ENCODE measurements around the gene KAT7.

The KAT7 gene

DNA sequence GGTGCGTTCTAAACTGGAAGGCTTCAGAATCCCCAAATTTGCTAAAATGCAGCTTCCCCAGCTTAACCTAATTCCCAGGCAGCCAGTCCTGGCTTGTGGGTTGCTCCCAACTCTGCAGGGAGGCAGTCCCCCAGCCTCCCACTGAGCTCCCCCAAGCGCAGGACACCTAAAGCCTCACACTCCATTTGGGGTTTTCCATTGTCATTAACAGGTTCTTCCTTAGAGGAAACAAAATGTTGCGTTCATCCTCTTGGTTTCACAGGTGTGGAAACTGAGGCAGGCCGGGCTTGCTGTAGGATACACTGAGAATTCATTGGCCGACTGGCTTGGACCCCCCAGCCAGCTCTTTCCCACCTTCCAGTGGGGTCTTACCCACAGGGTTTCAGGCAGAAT is 61.7 kb downstream of the KAT7 start:
- DNase-seq (ENCODE audit: insufficient read length, low spot score) (no peak), FAIRE-seq (no peak)
- TF ChIP-seq, protein P1, sequence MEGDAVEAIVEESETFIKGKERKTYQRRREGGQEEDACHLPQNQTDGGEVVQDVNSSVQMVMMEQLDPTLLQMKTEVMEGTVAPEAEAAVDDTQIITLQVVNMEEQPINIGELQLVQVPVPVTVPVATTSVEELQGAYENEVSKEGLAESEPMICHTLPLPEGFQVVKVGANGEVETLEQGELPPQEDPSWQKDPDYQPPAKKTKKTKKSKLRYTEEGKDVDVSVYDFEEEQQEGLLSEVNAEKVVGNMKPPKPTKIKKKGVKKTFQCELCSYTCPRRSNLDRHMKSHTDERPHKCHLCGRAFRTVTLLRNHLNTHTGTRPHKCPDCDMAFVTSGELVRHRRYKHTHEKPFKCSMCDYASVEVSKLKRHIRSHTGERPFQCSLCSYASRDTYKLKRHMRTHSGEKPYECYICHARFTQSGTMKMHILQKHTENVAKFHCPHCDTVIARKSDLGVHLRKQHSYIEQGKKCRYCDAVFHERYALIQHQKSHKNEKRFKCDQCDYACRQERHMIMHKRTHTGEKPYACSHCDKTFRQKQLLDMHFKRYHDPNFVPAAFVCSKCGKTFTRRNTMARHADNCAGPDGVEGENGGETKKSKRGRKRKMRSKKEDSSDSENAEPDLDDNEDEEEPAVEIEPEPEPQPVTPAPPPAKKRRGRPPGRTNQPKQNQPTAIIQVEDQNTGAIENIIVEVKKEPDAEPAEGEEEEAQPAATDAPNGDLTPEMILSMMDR (IDR thresholded peaks at IDR 0.05; ENCODE audit: insufficient read depth, missing control alignments) = no peak

DNA sequence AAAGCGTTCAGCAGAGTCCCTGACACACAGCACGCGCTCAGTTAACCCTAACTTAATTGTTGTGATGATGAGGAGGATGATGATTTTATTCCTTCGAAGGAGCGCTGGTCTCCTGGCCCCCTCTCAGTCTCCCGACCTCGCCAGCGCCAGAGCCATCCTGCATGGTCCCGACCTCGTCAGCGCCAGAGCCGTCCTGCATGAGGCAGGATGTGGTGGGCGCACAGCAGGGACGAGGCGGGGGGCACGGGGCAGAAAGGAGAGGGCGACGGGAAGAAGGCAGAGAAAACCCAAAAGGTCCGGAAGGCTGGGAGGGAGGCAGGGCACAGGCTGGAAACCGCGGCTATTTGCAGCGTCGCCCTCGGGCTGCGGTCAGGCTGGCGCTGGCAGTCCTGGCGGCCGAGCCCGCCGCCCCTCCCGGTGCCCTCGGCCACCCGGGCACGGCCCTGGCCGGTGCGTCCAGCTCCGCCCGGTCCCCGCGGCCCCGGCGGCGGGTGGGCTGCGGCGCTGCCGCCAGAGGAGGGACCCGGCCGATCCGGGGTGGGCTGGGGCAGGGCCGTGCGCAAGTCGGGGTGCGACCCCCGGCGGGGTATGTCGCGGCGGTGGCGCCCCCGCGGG is 62.4 kb downstream of the KAT7 start:
- no peak for FAIRE-seq
- TF ChIP-seq, protein P1 (IDR thresholded peaks at IDR 0.05; ENCODE audit: insufficient read depth, missing control alignments) = no peak
- DNase-seq (ENCODE audit: insufficient read length, low spot score) = no peak

DNA sequence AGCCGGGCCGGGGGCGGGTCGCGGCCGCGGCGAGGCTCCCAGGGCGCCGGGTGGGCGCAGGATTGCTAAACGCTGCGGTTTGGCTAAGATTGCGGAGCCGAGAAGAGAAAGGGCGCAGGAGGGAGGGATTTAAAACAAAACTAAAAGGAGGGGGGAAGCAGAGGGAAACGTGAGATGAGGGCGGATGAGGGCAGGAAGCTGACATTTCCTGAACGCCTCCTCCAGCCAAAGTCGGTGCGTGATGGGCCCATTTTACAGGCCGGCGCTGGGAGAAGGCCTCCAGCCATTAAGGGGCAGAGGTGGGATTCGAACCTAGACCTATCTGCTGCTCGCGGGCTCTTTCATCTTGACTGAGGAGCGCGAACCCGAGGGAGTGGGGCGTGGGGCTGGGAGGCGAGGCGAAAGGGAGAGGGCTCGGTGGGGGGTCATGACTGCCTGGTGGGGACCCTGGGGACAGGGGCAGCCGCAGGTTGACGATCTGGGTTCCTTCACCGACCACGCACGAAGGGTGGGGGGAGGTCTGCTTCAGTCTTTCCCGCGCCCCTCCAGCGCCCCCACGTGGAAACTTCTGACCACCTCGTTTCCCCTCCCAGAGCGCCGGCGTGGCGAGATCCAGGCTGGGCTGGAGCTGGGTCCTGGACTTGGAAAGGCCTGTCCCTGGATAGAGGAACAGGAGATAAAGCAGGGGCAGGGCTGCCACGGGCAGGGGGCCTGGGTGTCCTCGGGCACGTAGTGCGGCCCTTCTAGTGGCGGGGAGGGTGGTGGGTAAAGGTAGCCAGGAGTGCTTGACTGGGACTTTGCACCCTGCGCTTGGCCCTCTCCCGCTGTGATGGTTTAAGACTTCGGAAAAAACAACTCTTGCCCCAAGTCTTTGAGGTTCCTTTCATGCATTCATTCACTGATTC is 63.2 kb downstream of the KAT7 start:
- TF ChIP-seq, protein P1 (IDR thresholded peaks at IDR 0.05; ENCODE audit: insufficient read depth, missing control alignments) = peak; percentile 92
- FAIRE-seq (no peak), DNase-seq (ENCODE audit: insufficient read length, low spot score) (peak; percentile 49)

DNA sequence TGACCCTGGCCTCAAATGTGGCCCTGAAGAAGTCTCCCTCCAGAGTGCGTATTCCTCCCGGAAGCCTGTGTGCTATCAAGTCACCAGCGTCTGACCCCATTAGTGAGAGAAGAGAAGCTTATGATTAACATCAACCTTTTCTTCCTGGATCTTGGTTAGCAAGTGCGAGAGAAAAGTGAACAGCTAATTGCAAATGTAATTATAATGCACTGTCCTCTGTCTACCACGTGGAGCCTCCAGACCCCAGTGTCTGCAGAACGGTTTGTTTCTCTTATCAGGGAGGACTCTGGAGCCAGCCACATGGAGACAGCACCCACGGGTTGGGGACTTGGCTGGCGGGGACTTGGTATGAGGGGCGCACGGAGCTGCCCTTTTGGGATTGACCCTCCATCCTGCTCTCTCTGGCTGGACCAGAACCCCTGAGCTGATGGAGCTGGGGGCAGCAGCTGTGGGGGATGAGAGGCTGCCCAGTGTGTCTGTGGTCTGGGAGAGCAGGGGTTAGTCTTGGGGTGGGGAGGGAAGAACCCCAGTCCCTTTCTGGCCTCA is 65.1 kb downstream of the KAT7 start:
- TF ChIP-seq, protein P1 (IDR thresholded peaks at IDR 0.05; ENCODE audit: insufficient read depth, missing control alignments) = no peak
- FAIRE-seq (no peak), DNase-seq (ENCODE audit: insufficient read length, low spot score) (no peak)

DNA sequence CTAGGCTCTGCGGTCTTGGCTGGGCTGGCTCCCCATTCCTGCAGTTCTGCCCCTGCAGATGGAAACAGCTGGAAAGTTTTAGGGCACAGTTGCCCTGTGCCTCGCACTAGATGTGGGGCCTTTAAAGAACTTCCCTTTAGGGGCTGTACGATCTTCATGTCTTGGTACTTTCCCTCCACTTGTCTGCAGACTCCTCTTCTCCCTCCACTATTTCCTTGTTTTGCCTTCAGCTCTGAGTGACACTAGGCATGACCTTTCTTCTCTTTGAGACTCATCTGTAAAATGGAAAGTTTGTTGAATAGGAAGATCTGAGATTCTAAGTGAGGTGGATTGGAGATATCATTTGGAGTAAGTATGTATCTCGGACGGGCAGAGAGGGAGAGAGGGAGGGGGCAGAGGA is 65.6 kb downstream of the KAT7 start:
- TF ChIP-seq, protein P1 (IDR thresholded peaks at IDR 0.05; ENCODE audit: insufficient read depth, missing control alignments) = no peak
- no peak for DNase-seq (ENCODE audit: insufficient read length, low spot score)
- no peak for FAIRE-seq

DNA sequence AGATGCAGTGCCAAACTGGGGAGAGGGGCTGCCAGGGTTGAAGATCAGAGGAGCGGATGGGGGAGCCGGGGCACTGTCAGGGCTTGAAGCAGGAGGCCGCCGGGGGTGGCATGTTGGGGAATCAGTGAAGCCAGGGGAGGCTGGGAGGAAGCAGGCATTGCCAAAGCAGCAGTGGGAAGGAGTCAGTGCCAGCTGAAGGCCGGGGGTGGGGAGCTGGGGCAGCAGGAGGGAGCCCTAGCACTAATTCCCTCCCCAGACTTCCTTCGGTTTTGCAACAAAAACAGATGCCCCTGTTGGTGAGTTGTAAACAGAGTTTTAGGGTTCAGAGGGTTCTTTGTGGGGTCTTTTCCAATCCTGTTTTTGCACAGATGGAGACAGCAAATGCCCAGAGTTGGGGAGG is 70.3 kb downstream of the KAT7 start:
- DNase-seq (ENCODE audit: insufficient read length, low spot score) = no peak
- FAIRE-seq = no peak
- TF ChIP-seq, protein P1 (IDR thresholded peaks at IDR 0.05; ENCODE audit: insufficient read depth, missing control alignments) = no peak

Data from D721Med (cell line).